ENCODE measurements around the gene ARL5A. TPM values are rescaled to one million over a fixed set of nuclear protein-coding genes. Genes with fewer than 3 reads are reported as not detected.

ARL5A gene
- total RNA-seq, 1 donor from 2014 or later: 129 TPM

DNA sequence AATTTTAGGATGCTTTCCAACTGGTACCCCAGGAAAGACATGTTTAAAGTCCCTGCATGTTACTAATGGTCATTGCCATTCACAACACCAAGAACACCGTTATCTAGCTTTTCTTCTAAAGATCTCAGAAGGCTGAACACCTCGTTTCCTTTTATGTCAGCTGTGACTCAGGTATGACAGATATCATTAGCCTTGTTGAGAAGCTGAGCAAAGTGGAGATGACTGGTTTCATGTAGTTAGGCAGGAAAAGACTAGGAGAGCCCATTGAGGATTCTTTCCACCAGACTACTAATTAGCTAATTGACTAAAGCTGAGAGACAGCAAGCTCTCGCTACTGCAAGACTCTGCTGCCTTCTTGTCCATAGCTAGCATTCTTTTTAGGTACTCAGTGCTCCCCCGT lies 32.0 kb upstream of the ARL5A start:
- Mint-ChIP-seq H3K27ac (no peak overlapping the region), H3K36me3 (no peaks in the 10 kb centered on the region), H3K9me3 (no peaks in the 10 kb centered on the region), H3K4me1 (peaks cover 2% of the 10 kb centered on the region), H3K4me3 (no peak overlapping the region), H3K27me3 (ENCODE audit: insufficient read depth, low read depth) (no peaks in the 10 kb centered on the region)
- no peak overlapping the region for H3K9ac ChIP-seq
- no peaks in the 10 kb centered on the region for H4K20me1 ChIP-seq (ENCODE audit: low read depth)
- TF ChIP-seq, protein P1, sequence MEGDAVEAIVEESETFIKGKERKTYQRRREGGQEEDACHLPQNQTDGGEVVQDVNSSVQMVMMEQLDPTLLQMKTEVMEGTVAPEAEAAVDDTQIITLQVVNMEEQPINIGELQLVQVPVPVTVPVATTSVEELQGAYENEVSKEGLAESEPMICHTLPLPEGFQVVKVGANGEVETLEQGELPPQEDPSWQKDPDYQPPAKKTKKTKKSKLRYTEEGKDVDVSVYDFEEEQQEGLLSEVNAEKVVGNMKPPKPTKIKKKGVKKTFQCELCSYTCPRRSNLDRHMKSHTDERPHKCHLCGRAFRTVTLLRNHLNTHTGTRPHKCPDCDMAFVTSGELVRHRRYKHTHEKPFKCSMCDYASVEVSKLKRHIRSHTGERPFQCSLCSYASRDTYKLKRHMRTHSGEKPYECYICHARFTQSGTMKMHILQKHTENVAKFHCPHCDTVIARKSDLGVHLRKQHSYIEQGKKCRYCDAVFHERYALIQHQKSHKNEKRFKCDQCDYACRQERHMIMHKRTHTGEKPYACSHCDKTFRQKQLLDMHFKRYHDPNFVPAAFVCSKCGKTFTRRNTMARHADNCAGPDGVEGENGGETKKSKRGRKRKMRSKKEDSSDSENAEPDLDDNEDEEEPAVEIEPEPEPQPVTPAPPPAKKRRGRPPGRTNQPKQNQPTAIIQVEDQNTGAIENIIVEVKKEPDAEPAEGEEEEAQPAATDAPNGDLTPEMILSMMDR (IDR thresholded peaks at IDR 0.05): no peak
- TF ChIP-seq EZH2 (IDR thresholded peaks at IDR 0.05) (no peak), EZH2phosphoT487 (IDR thresholded peaks at IDR 0.05) (no peak)
- no peak overlapping the region for H2AFZ ChIP-seq (replicated peaks)
- no peaks in the 10 kb centered on the region for H3K36me3 ChIP-seq
- peaks cover 8% of the 10 kb centered on the region for H3K4me1 ChIP-seq
- no peaks in the 10 kb centered on the region for H3F3A ChIP-seq (ENCODE audit: low read depth)
- H3K27me3 ChIP-seq: no peaks in the 10 kb centered on the region
- no peak overlapping the region for H3K4me2 ChIP-seq
- no peak overlapping the region for H3K27ac ChIP-seq
- no peaks in the 10 kb centered on the region for H3K9me3 ChIP-seq (ENCODE audit: low read depth)
- H3K4me3 ChIP-seq: no peak overlapping the region
- DNase-seq (ENCODE audit: low spot score): no peak
- H3K79me2 ChIP-seq (ENCODE audit: low read depth): no peaks in the 10 kb centered on the region

DNA sequence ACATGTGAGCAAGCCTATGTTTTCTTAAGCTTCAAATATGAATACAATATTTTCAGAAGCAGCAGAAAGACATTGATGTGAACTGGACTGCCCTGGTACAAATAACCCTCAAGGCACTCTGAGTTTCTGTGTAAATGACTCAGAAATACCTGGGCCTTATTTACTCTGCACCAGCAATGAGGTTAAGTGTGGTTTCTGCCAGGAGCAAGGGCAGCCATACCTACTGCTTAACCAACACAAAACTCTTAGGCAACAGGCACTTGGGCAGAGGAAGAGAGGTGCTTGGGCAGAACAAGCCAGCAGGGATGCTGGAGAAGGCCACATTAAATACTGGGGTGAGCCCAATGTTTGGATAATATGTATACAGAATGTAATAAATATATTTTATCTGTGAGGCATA lies 29.4 kb upstream of the ARL5A start:
- H3K9ac ChIP-seq: no peak overlapping the region
- Mint-ChIP-seq H3K9me3 (no peaks in the 10 kb centered on the region), H3K36me3 (no peaks in the 10 kb centered on the region), H3K27me3 (ENCODE audit: insufficient read depth, low read depth) (no peaks in the 10 kb centered on the region), H3K4me3 (no peak overlapping the region), H3K4me1 (peaks cover 11% of the 10 kb centered on the region), H3K27ac (no peak overlapping the region)
- no peaks in the 10 kb centered on the region for H3K27me3 ChIP-seq
- H3K79me2 ChIP-seq (ENCODE audit: low read depth): no peaks in the 10 kb centered on the region
- DNase-seq (ENCODE audit: low spot score): no peak
- H3K36me3 ChIP-seq: no peaks in the 10 kb centered on the region
- TF ChIP-seq EZH2 (IDR thresholded peaks at IDR 0.05): no peak
- TF ChIP-seq, protein P1 (IDR thresholded peaks at IDR 0.05): no peak
- TF ChIP-seq EZH2phosphoT487 (IDR thresholded peaks at IDR 0.05): no peak
- no peak overlapping the region for H3K4me3 ChIP-seq
- H3K4me2 ChIP-seq: no peak overlapping the region
- no peaks in the 10 kb centered on the region for H4K20me1 ChIP-seq (ENCODE audit: low read depth)
- H2AFZ ChIP-seq (replicated peaks): no peak overlapping the region
- peaks cover 8% of the 10 kb centered on the region for H3K4me1 ChIP-seq
- H3K27ac ChIP-seq: no peak overlapping the region
- no peaks in the 10 kb centered on the region for H3F3A ChIP-seq (ENCODE audit: low read depth)
- H3K9me3 ChIP-seq (ENCODE audit: low read depth): no peaks in the 10 kb centered on the region

DNA sequence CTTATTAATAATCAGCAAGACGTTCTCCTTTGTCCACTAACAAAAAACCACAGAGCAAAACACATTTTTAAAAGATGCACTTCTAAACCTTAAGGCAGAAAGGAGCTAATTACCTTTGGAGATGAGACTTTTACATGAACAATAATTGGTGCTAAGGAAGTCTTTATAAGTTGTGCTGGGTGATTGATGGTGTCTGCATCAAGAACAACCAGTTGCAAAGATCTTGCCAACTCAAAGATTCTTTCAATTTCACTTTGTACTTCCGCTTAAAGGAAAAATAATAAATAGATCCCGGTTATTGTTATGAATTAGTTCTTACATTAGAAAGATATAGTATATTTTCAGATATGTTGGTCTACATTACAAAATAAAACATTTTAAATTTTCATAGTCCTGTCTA lies 26.9 kb upstream of the ARL5A start:
- Mint-ChIP-seq H3K4me1 (peaks cover 19% of the 10 kb centered on the region), H3K27ac (no peak overlapping the region), H3K36me3 (no peaks in the 10 kb centered on the region), H3K4me3 (no peak overlapping the region), H3K9me3 (no peaks in the 10 kb centered on the region), H3K27me3 (ENCODE audit: insufficient read depth, low read depth) (no peaks in the 10 kb centered on the region)
- no peaks in the 10 kb centered on the region for H3K4me1 ChIP-seq
- no peak for DNase-seq (ENCODE audit: low spot score)
- H3K79me2 ChIP-seq (ENCODE audit: low read depth): no peaks in the 10 kb centered on the region
- no peak overlapping the region for H3K9ac ChIP-seq
- no peaks in the 10 kb centered on the region for H3K9me3 ChIP-seq (ENCODE audit: low read depth)
- no peak overlapping the region for H2AFZ ChIP-seq (replicated peaks)
- no peaks in the 10 kb centered on the region for H3F3A ChIP-seq (ENCODE audit: low read depth)
- no peaks in the 10 kb centered on the region for H3K27me3 ChIP-seq
- H3K4me2 ChIP-seq: no peak overlapping the region
- H3K4me3 ChIP-seq: no peak overlapping the region
- H3K36me3 ChIP-seq: no peaks in the 10 kb centered on the region
- TF ChIP-seq EZH2phosphoT487 (IDR thresholded peaks at IDR 0.05) (no peak), EZH2 (IDR thresholded peaks at IDR 0.05) (no peak)
- TF ChIP-seq, protein P1 (IDR thresholded peaks at IDR 0.05): no peak
- no peaks in the 10 kb centered on the region for H4K20me1 ChIP-seq (ENCODE audit: low read depth)
- no peak overlapping the region for H3K27ac ChIP-seq

All from neural progenitor cell (in vitro differentiated cells).